PC-3 (cell line): Measurements from ENCODE around the gene NUB1. TPM values are rescaled to one million over a fixed set of nuclear protein-coding genes. Genes with fewer than 3 reads are reported as not detected.

Source experiments
- ATAC-seq: fragments of 200-7000 bp; cut with Tn5 transposase; 2 replicates; pipeline ENCODE4 v1.9.1; 2020; ENCODE audit warnings: mild to moderate bottlenecking, moderate library complexity
- BruUV-seq: library from RNA; stranded (reverse); fragments of 400-500 nt; replicated peaks from 2 replicates; lab custom pipeline; 2021; lab: Mats Ljungman, UMichigan
- CTCF ChIA-PET: fragments of 300-600 bp; sonication (Branson Sonifier 250); formaldehyde crosslinking; loops from one replicate; lab custom pipeline; 2022; ENCODE audit warnings: antibody characterized with exemption; lab: Charles Lee
- POLR2A ChIA-PET: fragments of 300-600 bp; sonication (Branson Sonifier 250); formaldehyde crosslinking; loops from one replicate; lab custom pipeline; 2022; ENCODE audit warnings: antibody characterized with exemption; ENCODE audit not compliant: unreplicated experiment; lab: Charles Lee
- DNase-seq: peaks from one replicate; pipeline ENCODE4 v3.0.0-alpha.2; 2015
- H2AFZ ChIP-seq: fragments of 300-600 bp; sonication (generic); 2 replicates; pipeline ENCODE4 v1.6.0; 2016; ENCODE audit warnings: antibody characterized with exemption, low read length
- H3F3A ChIP-seq: fragments of 300-600 bp; sonication (generic); one replicate; pipeline ENCODE4 v1.6.0; 2017; ENCODE audit warnings: antibody characterized with exemption, low read length, control low read depth, mild to moderate bottlenecking; ENCODE audit not compliant: unreplicated experiment
- H3K27ac ChIP-seq: fragments of 300-600 bp; sonication (generic); 2 replicates; pipeline ENCODE4 v1.5.1; 2016; ENCODE audit warnings: mild to moderate bottlenecking, low read length
- H3K27me3 ChIP-seq: fragments of 300-600 bp; sonication (generic); 2 replicates; pipeline ENCODE4 v1.6.1; 2016; ENCODE audit warnings: low read length, mixed read lengths
- H3K36me3 ChIP-seq: fragments of 300-600 bp; sonication (generic); 2 replicates; pipeline ENCODE4 v1.6.1; 2016; ENCODE audit warnings: low read depth, mixed run types, low read length, mixed read lengths
- H3K4me1 ChIP-seq: fragments of 300-600 bp; sonication (generic); 2 replicates; pipeline ENCODE4 v1.5.1; 2016; ENCODE audit warnings: low read length; ENCODE audit not compliant: insufficient read depth
- H3K4me2 ChIP-seq: fragments of 300-600 bp; sonication (generic); 2 replicates; pipeline ENCODE4 v1.6.0; 2016; ENCODE audit warnings: low read length
- H3K4me3 ChIP-seq: fragments of 300-600 bp; sonication (generic); 2 replicates; pipeline ENCODE4 v1.5.1; 2016; ENCODE audit warnings: mild to moderate bottlenecking, low read length, mixed read lengths
- H3K79me2 ChIP-seq: fragments of 300-600 bp; sonication (generic); 2 replicates; pipeline ENCODE4 v1.6.1; 2017; ENCODE audit warnings: low read length, mixed read lengths
- H3K9ac ChIP-seq: fragments of 300-600 bp; sonication (generic); 2 replicates; pipeline ENCODE4 v1.6.0; 2016; ENCODE audit warnings: mild to moderate bottlenecking, low read length
- H3K9me2 ChIP-seq: fragments of 300-600 bp; sonication (generic); replicated peaks from 2 replicates; pipeline ENCODE4 v1.6.1; 2016; ENCODE audit warnings: mixed run types, low read length, mixed read lengths
- H3K9me3 ChIP-seq: fragments of 300-600 bp; sonication (generic); 2 replicates; pipeline ENCODE4 v1.6.1; 2016; ENCODE audit warnings: low read length, mixed read lengths
- H4K20me1 ChIP-seq: fragments of 300-600 bp; sonication (generic); 2 replicates; pipeline ENCODE4 v1.6.1; 2016; ENCODE audit warnings: low read length, mixed read lengths
- EZH2 ChIP-seq: fragments of 300-600 bp; sonication (generic); IDR thresholded peaks from one replicate; pipeline ENCODE4 v1.6.1; 2017; ENCODE audit warnings: antibody characterized with exemption, mild to moderate bottlenecking, low read length; ENCODE audit not compliant: unreplicated experiment
- EZH2phosphoT487 ChIP-seq: fragments of 300-600 bp; sonication (generic); IDR thresholded peaks from 2 replicates; pipeline ENCODE4 v1.6.1; 2018; ENCODE audit warnings: mild to moderate bottlenecking, antibody characterized with exemption, low read length, borderline replicate concordance
- intact Hi-C: fragments of 100-400 bp; cut with micrococcal nuclease; formaldehyde crosslinking; loops from 2 replicates; pipeline ENCODE4 v1.9.0; 2023
- total RNA-seq: library from RNA; depleted of rRNA; stranded (reverse); fragments of >200 nt; gene quantifications from 2 replicates; pipeline ENCODE4 v1.2.3, GENCODE V29; 2014
- TF ChIP-seq, protein P1 (sequence below): fragments of 300-600 bp; sonication (generic); conservative IDR thresholded peaks from 2 replicates; pipeline ENCODE4 v1.5.1; 2017; ENCODE audit warnings: antibody characterized with exemption, low read depth, mild to moderate bottlenecking, low read length

The NUB1 gene
- total RNA-seq, 1 experiment from 2014 or later, result 40.1 TPM

- ChIA-PET POLR2A (no interaction called here), CTCF (interaction anchor here (0.6 kb wide), 1 partner anchor 381 kb away, joined by 3 read pairs; no protein-coding TSS in a partner anchor)
- H4K20me1 ChIP-seq, result no peaks in the 10 kb centered on the region
- no peaks in the 10 kb centered on the region for H3K4me1 ChIP-seq
- DNase-seq, result no peak
- H3K27ac ChIP-seq, result no peak overlapping the region
- TF ChIP-seq EZH2 (no peak), EZH2phosphoT487 (no peak)
- TF ChIP-seq, protein P1, sequence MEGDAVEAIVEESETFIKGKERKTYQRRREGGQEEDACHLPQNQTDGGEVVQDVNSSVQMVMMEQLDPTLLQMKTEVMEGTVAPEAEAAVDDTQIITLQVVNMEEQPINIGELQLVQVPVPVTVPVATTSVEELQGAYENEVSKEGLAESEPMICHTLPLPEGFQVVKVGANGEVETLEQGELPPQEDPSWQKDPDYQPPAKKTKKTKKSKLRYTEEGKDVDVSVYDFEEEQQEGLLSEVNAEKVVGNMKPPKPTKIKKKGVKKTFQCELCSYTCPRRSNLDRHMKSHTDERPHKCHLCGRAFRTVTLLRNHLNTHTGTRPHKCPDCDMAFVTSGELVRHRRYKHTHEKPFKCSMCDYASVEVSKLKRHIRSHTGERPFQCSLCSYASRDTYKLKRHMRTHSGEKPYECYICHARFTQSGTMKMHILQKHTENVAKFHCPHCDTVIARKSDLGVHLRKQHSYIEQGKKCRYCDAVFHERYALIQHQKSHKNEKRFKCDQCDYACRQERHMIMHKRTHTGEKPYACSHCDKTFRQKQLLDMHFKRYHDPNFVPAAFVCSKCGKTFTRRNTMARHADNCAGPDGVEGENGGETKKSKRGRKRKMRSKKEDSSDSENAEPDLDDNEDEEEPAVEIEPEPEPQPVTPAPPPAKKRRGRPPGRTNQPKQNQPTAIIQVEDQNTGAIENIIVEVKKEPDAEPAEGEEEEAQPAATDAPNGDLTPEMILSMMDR, result no peak
- H2AFZ ChIP-seq, result no peak overlapping the region
- no peaks in the 10 kb centered on the region for H3K79me2 ChIP-seq
- H3K4me2 ChIP-seq, result no peak overlapping the region
- H3K4me3 ChIP-seq, result no peak overlapping the region
- peaks cover 19% of the 10 kb centered on the region for H3K27me3 ChIP-seq
- H3K9me2 ChIP-seq, result no peaks in the 10 kb centered on the region
- H3F3A ChIP-seq, result no peaks in the 10 kb centered on the region
- H3K9ac ChIP-seq, result no peak overlapping the region
- no peak for ATAC-seq
- H3K36me3 ChIP-seq, result no peaks in the 10 kb centered on the region
- intact Hi-C loops, result no loop called here
- no peaks in the 10 kb centered on the region for H3K9me3 ChIP-seq
- no TSS peak for BruUV-seq
Measured at GRCh38 chr7:151411551-151411950, 69.9 kb downstream of the NUB1 start.

DNA sequence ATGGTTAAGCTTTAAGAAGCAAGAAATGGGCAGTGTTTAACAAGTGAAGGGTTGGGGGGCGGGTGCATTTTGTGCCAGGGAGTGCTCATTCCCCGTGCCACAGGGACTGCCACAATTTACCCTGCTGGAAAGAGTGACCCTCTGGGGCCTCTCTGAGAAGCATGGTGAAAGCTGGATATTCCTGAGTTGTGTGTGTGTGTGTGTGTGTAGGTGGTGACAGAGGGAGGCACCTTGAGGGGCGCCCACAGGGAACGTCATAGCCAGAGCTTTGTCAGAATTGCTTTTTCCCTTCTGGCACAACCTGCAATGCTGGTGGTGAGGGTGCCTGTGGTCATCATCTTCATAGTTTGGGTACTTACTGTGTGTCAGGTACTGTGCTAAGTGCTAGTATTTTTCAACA lies 70.7 kb downstream of the NUB1 start:
- ATAC-seq, result no peak
- Histone ChIP-seq H3K27ac (no peak overlapping the region), H3K36me3 (no peaks in the 10 kb centered on the region), H3K79me2 (no peaks in the 10 kb centered on the region), H3K9ac (no peak overlapping the region), H3K4me2 (no peak overlapping the region), H3K9me2 (no peaks in the 10 kb centered on the region), H3F3A (no peaks in the 10 kb centered on the region), H3K27me3 (peaks cover 19% of the 10 kb centered on the region), H3K4me1 (no peaks in the 10 kb centered on the region), H3K4me3 (no peak overlapping the region), H4K20me1 (no peaks in the 10 kb centered on the region), H2AFZ (no peak overlapping the region), H3K9me3 (no peaks in the 10 kb centered on the region)
- TF ChIP-seq EZH2 (no peak), EZH2phosphoT487 (no peak)
- TF ChIP-seq, protein P1, result no peak
- no TSS peak for BruUV-seq
- no peak for DNase-seq
- intact Hi-C loops, result no loop called here
- POLR2A ChIA-PET, result interaction anchor here (0.6 kb wide), 1 partner anchor 44 kb away, joined by 4 read pairs; no protein-coding TSS in a partner anchor
- CTCF ChIA-PET, result interaction anchor here (0.6 kb wide), 1 partner anchor 380 kb away, joined by 3 read pairs; no protein-coding TSS in a partner anchor

DNA sequence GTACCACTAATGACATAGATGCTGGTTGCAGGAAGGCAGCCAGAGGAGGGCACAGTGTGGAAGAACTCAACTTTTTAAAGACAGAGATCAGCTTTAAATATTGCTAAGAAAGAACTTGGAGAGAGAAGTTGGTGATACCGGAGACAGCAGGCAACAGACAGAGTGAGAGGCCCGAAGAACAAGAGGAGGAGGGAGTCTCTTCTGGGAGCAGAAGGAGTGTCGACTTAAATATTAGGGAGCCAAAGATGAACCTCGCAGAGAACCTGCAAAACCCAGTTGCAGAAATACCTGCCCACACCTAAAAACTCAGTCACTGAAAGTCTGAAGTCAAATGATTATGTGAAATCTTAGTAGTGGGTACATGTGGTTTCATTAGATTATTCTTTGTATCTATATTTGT lies 71.6 kb downstream of the NUB1 start:
- H3K27ac ChIP-seq, result no peak overlapping the region
- no peaks in the 10 kb centered on the region for H3K9me2 ChIP-seq
- ATAC-seq (no peak), DNase-seq (no peak)
- H3K4me1 ChIP-seq, result no peaks in the 10 kb centered on the region
- H3K4me3 ChIP-seq, result no peak overlapping the region
- TF ChIP-seq, protein P1, result no peak
- TF ChIP-seq EZH2, result no peak
- TF ChIP-seq EZH2phosphoT487, result no peak
- H2AFZ ChIP-seq, result no peak overlapping the region
- no peaks in the 10 kb centered on the region for H3K36me3 ChIP-seq
- H3K4me2 ChIP-seq, result no peak overlapping the region
- no peaks in the 10 kb centered on the region for H3F3A ChIP-seq
- H3K79me2 ChIP-seq, result no peaks in the 10 kb centered on the region
- no peaks in the 10 kb centered on the region for H3K9me3 ChIP-seq
- no peak overlapping the region for H3K9ac ChIP-seq
- no peaks in the 10 kb centered on the region for H4K20me1 ChIP-seq
- peaks cover 19% of the 10 kb centered on the region for H3K27me3 ChIP-seq
- ChIA-PET CTCF (no interaction called here), POLR2A (no interaction called here)
- intact Hi-C loops, result no loop called here
- no TSS peak for BruUV-seq
